GM19351 (cell line): ENCODE results near the gene SEC24B.
"Not testable (repeated sequence)": the region's sequence is repeated elsewhere in the genome, so short reads cannot be mapped to it uniquely, and the experiment has no call there.

Experiments
- ATAC-seq: cut with Tn5 transposase; IDR thresholded peaks from one replicate; pipeline ENCODE4 v1.9.1; 2021; ENCODE audit warnings: mild to moderate bottlenecking, moderate library complexity; ENCODE audit not compliant: unreplicated experiment

Gene SEC24B

GRCh38 chr4:109497511-109497910, 63.9 kb downstream of the SEC24B start:
- ATAC-seq: no peak

GRCh38 chr4:109499513-109499912, 65.9 kb downstream of the SEC24B start:
- no peak for ATAC-seq

GRCh38 chr4:109506890-109507289, 73.3 kb downstream of the SEC24B start:
- no peak for ATAC-seq

- no peak for ATAC-seq
Measured at GRCh38 chr4:109510687-109511086, 77.1 kb downstream of the SEC24B start.

- no peak for ATAC-seq
Measured at GRCh38 chr4:109511414-109511813, 77.8 kb downstream of the SEC24B start.

DNA sequence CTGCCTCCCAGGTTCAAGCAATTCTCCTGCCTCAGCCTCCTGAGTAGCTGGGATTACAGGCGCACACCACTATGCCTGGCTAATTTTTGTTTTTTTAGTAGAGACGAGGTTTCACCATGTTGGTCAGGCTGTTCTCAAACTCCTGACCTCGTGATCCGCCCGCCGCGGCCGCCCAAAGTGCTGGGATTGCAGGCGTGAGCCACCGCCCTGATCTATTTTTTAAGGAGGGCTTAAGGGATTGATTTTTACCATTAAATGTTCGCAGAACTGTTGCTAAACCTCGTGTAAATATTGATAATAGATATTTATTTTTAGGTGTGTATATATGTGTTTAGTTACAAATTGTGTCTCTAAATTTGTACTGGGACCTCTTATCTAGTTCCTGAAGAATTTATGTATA, 79.8 kb downstream of the SEC24B start:
- ATAC-seq: not testable (repeated sequence)

DNA sequence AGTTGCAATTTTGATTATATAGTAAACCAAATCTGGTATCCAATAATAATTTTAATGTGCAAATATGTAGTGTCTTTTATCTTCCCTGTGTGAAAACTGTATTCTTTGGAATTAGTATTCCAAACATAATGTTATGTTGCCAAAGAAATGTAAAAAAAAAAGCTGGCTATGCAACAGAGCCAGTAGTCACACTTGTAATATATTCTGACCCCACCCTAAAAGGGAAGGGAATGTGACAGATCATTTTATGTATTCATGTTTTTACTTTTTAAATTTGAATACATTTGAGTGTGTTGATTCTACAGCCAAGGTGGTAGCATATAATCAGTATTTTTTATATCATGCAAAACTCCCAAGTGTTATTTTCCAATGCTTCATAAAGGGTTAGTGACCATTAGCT, 98.6 kb downstream of the SEC24B start:
- ATAC-seq: no peak

GRCh38 chr4:109545401-109545800, 111.8 kb downstream of the SEC24B start:
- no peak for ATAC-seq

- no peak for ATAC-seq
Measured at GRCh38 chr4:109547394-109547793, 113.8 kb downstream of the SEC24B start.

GRCh38 chr4:109548655-109549054, 115.0 kb downstream of the SEC24B start:
- ATAC-seq: no peak

- ATAC-seq: no peak
Measured at GRCh38 chr4:109552237-109552636, 118.6 kb downstream of the SEC24B start.

- ATAC-seq: no peak
Measured at GRCh38 chr4:109553130-109553529, 119.5 kb downstream of the SEC24B start.

DNA sequence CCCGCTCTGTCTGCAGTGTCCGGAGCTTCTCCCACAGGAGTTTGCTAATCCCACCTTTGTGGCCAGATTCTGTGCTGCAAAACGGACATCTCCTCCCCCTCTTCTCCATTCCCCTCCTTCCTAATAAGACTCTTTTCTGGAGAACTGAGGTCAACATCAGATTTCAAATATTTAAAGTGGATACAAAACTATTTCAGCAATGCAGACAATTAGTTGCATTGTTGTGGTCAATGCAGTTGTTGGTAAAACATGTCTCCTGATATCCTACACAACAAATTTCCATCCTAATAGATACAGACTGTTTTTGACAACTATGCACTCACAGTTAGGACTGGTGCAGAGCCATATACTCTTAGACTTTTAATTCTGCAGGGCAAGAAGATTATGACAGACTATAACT, 121.4 kb downstream of the SEC24B start:
- ATAC-seq: no peak

GRCh38 chr4:109557433-109557832, 123.8 kb downstream of the SEC24B start:
- ATAC-seq: no peak

DNA sequence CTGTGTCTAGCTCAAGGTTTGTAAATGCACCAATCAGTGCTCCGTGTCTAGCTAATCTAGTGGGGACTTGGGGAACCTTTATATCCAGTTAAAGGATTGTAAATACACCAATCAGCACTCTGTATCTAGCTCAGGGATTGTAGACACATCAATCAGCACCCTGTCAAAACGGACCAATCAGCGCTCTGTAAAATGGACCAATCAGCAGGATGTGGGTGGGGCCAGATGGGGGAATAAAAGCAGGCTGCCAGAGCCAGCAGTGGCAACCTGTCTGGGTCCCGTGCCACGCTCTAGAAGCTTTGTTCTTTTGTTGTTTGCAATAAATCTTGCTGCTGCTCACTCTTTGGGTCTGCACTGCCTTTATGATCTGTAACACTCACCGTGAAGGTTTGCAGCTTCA, 124.5 kb downstream of the SEC24B start:
- not testable (repeated sequence) for ATAC-seq

DNA sequence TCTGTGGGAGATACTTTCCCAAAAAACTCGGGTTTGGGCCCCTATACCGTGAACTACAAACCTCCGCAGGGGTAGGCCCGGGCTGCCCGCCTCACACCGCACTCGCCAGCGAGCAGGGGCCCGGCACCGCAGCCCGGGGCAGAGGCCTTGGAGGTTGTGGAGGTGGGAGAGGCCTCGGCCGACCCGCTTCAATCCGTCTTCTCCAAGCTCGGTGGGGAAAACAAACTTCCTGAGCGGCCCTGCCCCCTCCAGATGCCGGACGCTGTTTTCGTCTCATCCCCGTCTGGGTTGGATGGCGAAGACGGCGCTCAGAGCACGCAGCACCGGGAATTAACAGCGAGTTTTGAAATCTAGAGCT, 126.0 kb downstream of the SEC24B start:
- ATAC-seq: peak; percentile 20

GRCh38 chr4:109559983-109560686, 126.5 kb downstream of the SEC24B start, which contains the start of gene MCUB:
Gene MCUB, plus strand, starts transcription at chr4:109560246. Its CDS starts 92 bp downstream, at chr4:109560338.
- ATAC-seq: peak; percentile 86

DNA sequence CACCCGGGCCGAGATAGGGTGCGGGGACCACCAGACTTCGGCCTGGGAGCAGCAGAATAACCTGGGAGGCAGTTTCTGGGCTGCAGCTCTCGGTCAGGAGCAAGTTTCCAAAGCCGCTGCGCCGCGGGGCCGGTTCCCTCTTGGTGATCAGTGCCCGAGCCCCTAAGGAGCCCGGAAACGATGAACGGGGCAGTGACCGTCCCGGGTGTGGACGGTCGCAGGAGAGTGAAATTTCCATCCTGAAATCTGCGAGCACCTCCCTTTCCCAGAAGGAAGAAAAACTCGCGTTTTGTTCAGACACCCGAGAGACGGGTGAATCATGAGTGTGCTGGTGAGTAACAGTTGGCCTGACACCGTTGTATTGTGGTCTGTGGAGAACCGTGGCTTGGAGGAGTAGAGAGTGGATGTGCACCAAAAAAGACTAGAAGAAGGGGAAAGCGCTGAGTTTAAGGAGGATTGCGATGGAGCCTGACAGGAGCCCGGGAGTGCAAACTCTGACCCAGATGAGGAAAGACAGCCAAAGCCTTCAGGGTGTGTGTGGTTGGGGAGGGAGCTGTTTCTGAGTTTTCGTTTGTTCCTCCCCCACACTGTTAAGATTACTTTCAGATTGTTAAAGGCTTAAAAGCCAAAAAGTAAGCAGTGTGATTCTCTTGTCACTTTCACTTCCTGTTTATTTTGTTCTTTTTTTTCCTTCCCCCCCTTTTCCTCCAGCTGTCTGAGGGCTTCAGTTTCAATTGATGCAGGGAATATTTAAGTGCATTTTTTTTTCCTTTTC, 127.3 kb downstream of the SEC24B start:
- ATAC-seq: peak; percentile 67

- no peak for ATAC-seq
Measured at GRCh38 chr4:109562457-109563239, 129.0 kb downstream of the SEC24B start.

GRCh38 chr4:109571494-109571893, 137.9 kb downstream of the SEC24B start:
- no peak for ATAC-seq

DNA sequence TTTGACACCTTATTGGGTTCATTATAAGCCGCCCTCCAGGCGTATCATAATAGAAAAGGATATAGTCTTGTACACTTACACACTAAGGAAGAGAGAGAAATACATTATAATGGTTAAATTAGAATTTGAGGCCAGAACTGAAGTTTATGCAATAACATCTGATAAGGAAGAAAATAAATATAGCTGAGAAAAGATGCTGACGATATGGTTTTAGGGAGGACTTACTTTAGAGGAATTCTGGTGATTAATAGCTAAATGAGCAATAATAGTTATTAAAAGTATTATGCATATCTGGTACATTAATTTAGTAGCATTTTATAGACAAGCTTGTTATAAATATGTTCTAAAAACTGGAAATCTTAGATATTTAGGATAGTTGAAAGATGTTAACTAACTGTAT, 138.5 kb downstream of the SEC24B start:
- ATAC-seq: no peak

DNA sequence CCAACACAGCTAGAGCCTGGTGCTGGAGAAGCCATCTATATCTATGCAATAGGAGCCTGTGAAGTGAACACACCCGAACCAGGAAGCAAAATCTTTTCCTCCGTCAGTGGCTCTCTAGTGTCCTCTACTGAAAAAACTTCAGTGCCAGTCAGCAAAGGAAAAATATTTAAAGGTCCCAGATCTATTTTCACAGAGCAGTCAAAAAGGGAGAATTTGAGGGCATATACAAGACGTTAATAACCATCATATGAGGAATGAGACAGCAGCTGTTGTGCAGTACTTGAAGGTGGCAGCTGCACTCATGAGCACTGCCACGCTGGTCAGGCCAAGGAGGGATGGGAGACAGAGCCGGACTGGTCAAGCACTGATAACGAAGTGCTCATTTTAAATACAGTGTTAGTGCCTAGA, 140.8 kb downstream of the SEC24B start:
- ATAC-seq: no peak
